H1 (cell line): ENCODE results near the gene ASAP3. TPM values are rescaled to one million over a fixed set of nuclear protein-coding genes. Genes with fewer than 3 reads are reported as not detected.

Experiments
- ATF2 ChIP-seq: IDR thresholded peaks from 2 replicates; pipeline ENCODE4 v1.6.1; 2012; ENCODE audit warnings: low read length, inconsistent platforms
- polyA plus RNA-seq, 7 experiments: library from polyadenylated mRNA; depleted of rRNA in 3 of 7; stranded (reverse) in 5 of 7; unstranded in 2 of 7; fragments of >200 nt in 5 of 7; fragments of 200-250 nt in 2 of 7; gene quantifications; 1 replicate in 5 of 7; 2 replicates in 1 of 7; 4 replicates in 1 of 7; pipeline versions ENCODE4 v1.2.1 to v1.2.3, GENCODE V29; 2011 to 2013; ENCODE audit warnings: missing spikeins in 2 of 7, mixed read lengths in 2 of 7
- total RNA-seq: library from RNA; stranded (reverse); fragmentation: NEBNext Ultra II Directional; extraction: Animal tissue kit (Norgen Biotek cat#: 25700); gene quantifications from 2 replicates; pipeline ENCODE4 v1.2.1, GENCODE V29; 2021

ASAP3 gene
- total and polyA plus RNA-seq, 2 of the 8 experiments (the other 6 are each of a cell fraction or from before 2014, with no cell fraction given) = 53.1 to 58.0 TPM

GRCh38 chr1:23531562-23532094 lies 47.6 kb upstream of the ASAP3 start (continued):
- TF ChIP-seq ATF2 = no peak
